Osteocyte (in vitro differentiated cells): ENCODE data around the gene TMEM222. TPM values are rescaled to one million over a fixed set of nuclear protein-coding genes. Genes with fewer than 3 reads are reported as not detected.

Experiments used
- DNase-seq: peaks from one replicate; pipeline ENCODE4 v3.0.0; 2021; ENCODE audit warnings: mixed read lengths; ENCODE audit not compliant: unreplicated experiment; ENCODE audit errors: extremely low spot score
- H3K27ac Mint-ChIP-seq: one replicate; pipeline ENCODE4 v1.8.0; 2021; ENCODE audit warnings: mild to moderate bottlenecking, mixed read lengths; ENCODE audit not compliant: unreplicated experiment
- H3K27me3 Mint-ChIP-seq: one replicate; pipeline ENCODE4 v1.8.0; 2021; ENCODE audit warnings: mixed read lengths; ENCODE audit not compliant: unreplicated experiment
- H3K36me3 Mint-ChIP-seq: one replicate; pipeline ENCODE4 v1.8.0; 2021; ENCODE audit warnings: mixed read lengths; ENCODE audit not compliant: unreplicated experiment
- H3K4me1 Mint-ChIP-seq: one replicate; pipeline ENCODE4 v1.8.0; 2021; ENCODE audit warnings: mixed read lengths; ENCODE audit not compliant: unreplicated experiment
- H3K4me3 Mint-ChIP-seq: one replicate; pipeline ENCODE4 v1.8.0; 2021; ENCODE audit warnings: mild to moderate bottlenecking, moderate library complexity, mixed read lengths; ENCODE audit not compliant: unreplicated experiment
- H3K9me3 Mint-ChIP-seq: one replicate; pipeline ENCODE4 v1.8.0; 2021; ENCODE audit warnings: mixed read lengths; ENCODE audit not compliant: unreplicated experiment
- total RNA-seq: library from RNA; stranded (reverse); gene quantifications from 2 replicates; pipeline ENCODE4 v1.2.1, GENCODE V29; 2021
- TF ChIP-seq, protein P1 (sequence below): fragments of 200-600 bp; sonication (generic); IDR thresholded peaks from 2 replicates; pipeline ENCODE4 v1.5.0; 2021; ENCODE audit warnings: antibody characterized with exemption, mild to moderate bottlenecking, moderate library complexity

Gene TMEM222
- total RNA-seq, 1 donor from 2014 or later, result 46.5 TPM

DNA sequence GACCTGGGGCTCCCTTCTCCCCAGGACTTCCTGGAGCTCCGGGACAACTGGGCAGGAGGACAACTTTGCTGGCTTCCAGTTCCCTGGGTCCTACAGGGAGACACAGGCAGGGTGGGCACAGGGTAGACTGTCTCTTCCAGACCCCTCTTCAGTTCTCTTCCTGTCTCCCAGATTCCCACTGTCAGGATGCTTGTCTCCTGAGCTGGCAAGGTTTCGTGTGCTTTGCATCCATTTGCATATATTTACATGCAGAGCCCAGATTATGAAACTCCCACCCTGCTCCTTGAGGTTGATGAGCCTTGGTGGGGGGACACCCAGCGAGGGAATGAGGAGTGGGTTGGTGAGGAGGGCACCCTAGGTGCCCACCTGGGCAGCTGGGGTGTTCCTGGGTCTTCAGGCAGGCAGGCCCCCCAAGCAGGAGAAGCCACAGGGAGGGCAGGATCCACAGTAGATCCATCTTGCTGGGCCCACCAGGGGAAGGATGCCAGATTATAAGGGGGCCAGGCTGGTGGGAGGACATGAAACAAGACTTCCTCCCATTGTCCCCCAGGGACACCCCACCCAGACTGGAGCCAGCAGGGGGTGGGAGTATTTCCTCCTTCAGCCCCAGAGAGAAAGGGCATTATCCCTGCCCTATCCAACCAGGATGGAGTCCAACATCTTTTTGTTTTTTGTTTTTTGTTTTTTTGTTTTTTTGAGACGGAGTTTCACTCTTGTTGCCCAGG is 52.6 kb downstream of the TMEM222 start, which contains the start of gene FCN3:
TSS of gene FCN3 (minus strand) at position 463 of the 725 bp plus-strand sequence. CDS start at position 457, 6 bp downstream.
- DNase-seq, result no peak
- no peaks in the 10 kb centered on the region for H3K9me3 Mint-ChIP-seq
- H3K4me3 Mint-ChIP-seq, result no peak within 1 kb of the TSS
- TF ChIP-seq, protein P1, sequence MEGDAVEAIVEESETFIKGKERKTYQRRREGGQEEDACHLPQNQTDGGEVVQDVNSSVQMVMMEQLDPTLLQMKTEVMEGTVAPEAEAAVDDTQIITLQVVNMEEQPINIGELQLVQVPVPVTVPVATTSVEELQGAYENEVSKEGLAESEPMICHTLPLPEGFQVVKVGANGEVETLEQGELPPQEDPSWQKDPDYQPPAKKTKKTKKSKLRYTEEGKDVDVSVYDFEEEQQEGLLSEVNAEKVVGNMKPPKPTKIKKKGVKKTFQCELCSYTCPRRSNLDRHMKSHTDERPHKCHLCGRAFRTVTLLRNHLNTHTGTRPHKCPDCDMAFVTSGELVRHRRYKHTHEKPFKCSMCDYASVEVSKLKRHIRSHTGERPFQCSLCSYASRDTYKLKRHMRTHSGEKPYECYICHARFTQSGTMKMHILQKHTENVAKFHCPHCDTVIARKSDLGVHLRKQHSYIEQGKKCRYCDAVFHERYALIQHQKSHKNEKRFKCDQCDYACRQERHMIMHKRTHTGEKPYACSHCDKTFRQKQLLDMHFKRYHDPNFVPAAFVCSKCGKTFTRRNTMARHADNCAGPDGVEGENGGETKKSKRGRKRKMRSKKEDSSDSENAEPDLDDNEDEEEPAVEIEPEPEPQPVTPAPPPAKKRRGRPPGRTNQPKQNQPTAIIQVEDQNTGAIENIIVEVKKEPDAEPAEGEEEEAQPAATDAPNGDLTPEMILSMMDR, result no peak
- no peaks in the 10 kb centered on the region for H3K27me3 Mint-ChIP-seq
- no peak within 1 kb of the TSS for H3K27ac Mint-ChIP-seq
- no peaks in the 10 kb centered on the region for H3K36me3 Mint-ChIP-seq
- H3K4me1 Mint-ChIP-seq, result peaks cover 2% of the 10 kb centered on the region

DNA sequence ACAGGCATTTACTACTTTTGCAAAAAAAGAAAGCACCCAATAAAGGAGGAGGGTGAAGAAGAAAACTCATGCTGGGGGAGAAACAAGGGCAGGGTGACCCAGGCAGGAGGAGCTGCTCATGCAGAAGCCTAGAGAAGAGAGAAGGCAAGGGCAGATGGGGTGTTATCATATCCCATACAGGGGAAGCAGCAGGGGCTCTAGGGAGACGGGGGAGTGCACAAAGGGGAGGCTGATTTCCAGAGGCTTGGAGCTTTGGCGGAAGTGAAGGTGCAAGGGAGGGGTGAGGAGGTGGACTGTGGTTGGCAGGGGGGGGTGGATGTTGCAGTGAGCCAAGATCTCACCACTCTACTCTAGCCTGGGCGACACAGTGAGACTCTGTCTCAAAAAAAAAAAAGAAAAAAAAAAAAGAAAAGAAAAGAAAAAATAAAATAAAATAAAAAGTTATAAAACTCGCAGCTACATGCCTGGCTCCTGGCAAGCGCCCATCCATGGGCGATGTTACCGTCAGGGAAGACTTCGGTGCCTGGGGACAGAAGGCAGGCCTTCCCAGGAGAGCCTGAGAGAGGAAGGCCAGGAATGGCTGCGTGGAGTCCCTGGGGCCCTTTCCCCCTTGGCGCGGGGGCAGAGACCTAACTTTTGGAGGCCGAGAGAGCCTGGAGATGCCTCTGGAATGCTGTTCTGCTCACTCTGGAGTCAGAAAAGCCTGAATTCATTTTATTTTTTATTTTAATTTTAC is 56.0 kb downstream of the TMEM222 start:
- TF ChIP-seq, protein P1, result no peak
- Mint-ChIP-seq H3K27me3 (no peaks in the 10 kb centered on the region), H3K9me3 (no peaks in the 10 kb centered on the region)

DNA sequence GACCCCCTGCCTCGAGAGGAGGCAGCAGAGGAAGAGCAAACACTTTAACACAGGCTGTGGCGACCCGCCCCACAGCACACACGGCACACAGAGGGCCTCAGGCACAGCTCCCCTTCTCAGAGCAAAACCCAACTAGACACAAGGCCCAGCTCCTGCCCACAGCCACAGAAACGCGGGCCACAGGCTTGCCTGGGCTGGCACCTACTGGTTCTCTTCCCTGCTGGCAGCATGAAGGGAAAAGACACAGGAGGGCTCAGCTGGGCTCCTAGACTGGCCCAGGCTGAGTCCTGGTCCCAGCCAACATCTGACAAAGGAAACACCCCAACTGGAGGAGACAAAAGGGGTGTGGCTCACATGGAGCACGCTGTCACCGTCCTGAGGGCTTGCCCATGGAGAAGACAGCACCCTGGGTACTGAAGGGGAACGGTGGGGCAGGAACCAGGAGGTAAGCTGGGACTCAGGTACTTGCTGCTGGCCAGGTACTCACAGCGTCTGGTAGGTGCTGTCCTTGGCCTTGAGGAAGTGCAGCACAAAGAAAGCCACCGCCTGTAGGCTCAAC is 57.7 kb downstream of the TMEM222 start:
- no peak for DNase-seq
- Mint-ChIP-seq H3K27me3 (no peaks in the 10 kb centered on the region), H3K9me3 (no peaks in the 10 kb centered on the region), H3K4me1 (peaks cover 22% of the 10 kb centered on the region), H3K36me3 (no peaks in the 10 kb centered on the region), H3K27ac (peak overlapping the region; percentile 10), H3K4me3 (no peak overlapping the region)
- TF ChIP-seq, protein P1, result no peak

More for the DNA sequence above, 56.0 kb downstream of the TMEM222 start:
- no peak overlapping the region for H3K27ac Mint-ChIP-seq
- H3K4me3 Mint-ChIP-seq, result no peak overlapping the region
- H3K4me1 Mint-ChIP-seq, result peaks cover 20% of the 10 kb centered on the region
- H3K36me3 Mint-ChIP-seq, result no peaks in the 10 kb centered on the region
- no peak for DNase-seq

DNA sequence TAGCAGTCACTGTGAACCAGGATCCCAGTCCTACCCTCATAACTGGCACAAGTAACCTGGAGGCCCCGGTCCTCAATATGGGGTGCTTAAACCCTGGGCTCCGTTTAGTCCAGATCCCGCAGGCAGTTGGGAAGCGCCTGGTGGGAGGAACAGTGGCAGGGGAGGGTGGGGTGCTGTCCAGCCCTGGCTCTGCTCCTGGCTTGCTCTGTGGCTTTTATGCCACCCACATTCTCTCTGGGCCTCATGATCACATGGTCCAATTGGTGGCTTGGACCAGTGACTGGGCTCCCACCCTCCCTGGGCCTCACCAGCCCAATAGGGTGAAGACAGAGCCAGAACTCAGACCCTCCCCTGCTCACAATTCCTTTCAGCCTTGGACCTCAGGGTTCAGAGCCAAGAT is 58.3 kb downstream of the TMEM222 start:
- Mint-ChIP-seq H3K36me3 (no peaks in the 10 kb centered on the region), H3K9me3 (no peaks in the 10 kb centered on the region), H3K27me3 (no peaks in the 10 kb centered on the region), H3K27ac (no peak overlapping the region), H3K4me3 (no peak overlapping the region), H3K4me1 (peaks cover 22% of the 10 kb centered on the region)
- no peak for DNase-seq
- TF ChIP-seq, protein P1, result no peak
